Thoracic aorta (tissue), 2 donors: ENCODE data around the gene ZKSCAN8. TPM values are rescaled to one million over a fixed set of nuclear protein-coding genes. Genes with fewer than 3 reads are reported as not detected.
"Not testable (repeated sequence)": the region's sequence is repeated elsewhere in the genome, so short reads cannot be mapped to it uniquely, and the experiment has no call there.

Experiments
- ATAC-seq: fragments of 150-250 bp; one replicate; pipeline ENCODE4 v1.8.0; 2017; ENCODE audit warnings: low read depth; ENCODE audit not compliant: insufficient number of reproducible peaks, low FRiP score
- DNase-seq: peaks from one replicate; pipeline ENCODE4 v3.0.0-alpha.2; 2020; ENCODE audit warnings: low spot score
- H3K27ac ChIP-seq, 2 donors: fragments of 200-600 bp; sonication (generic); 1 replicate in 1 of 2; 2 replicates in 1 of 2; pipeline ENCODE4 v1.5.1; 2016; ENCODE audit warnings: mild to moderate bottlenecking in 2 of 2, moderate library complexity in 2 of 2
- H3K27me3 ChIP-seq: fragments of 200-600 bp; sonication (generic); replicated peaks from 2 replicates; pipeline ENCODE4 v1.6.0; 2016; ENCODE audit warnings: mild to moderate bottlenecking; ENCODE audit not compliant: insufficient read depth
- H3K36me3 ChIP-seq: fragments of 200-600 bp; sonication (generic); one replicate; pipeline ENCODE4 v1.5.1; 2016
- H3K4me1 ChIP-seq, 2 donors: fragments of 200-600 bp; sonication (generic); 1 replicate in 1 of 2; 2 replicates in 1 of 2; pipeline versions ENCODE4 v1.5.1 to v1.6.0; 2016; ENCODE audit warnings: low read depth in 2 of 2, mild to moderate bottlenecking in 1 of 2; ENCODE audit not compliant: control insufficient read depth in 1 of 2
- H3K4me3 ChIP-seq: fragments of 200-600 bp; sonication (generic); 2 replicates; pipeline ENCODE4 v1.5.1; 2016; ENCODE audit warnings: mild to moderate bottlenecking
- H3K9me3 ChIP-seq: fragments of 200-600 bp; sonication (generic); 2 replicates; pipeline ENCODE4 v1.5.1; 2016
- CTCF ChIP-seq: fragments of 200-600 bp; sonication (generic); IDR thresholded peaks from one replicate; pipeline ENCODE4 v1.5.1; 2019; ENCODE audit warnings: antibody characterized with exemption
- total RNA-seq, 2 donors: library from RNA; depleted of rRNA; stranded (reverse); fragments of >200 nt; gene quantifications; one replicate each; pipeline versions ENCODE4 v1.1.0 to v1.2.3, GENCODE V29; 2016

The ZKSCAN8 gene
- total RNA-seq, 2 donors from 2014 or later, result 19.2 to 36.2 TPM

- DNase-seq (no peak), ATAC-seq (no peak)
- no peaks in the 10 kb centered on the region for H3K27me3 ChIP-seq
- H3K27ac ChIP-seq, result no peak overlapping the region
- peaks cover 3% of the 10 kb centered on the region for H3K36me3 ChIP-seq
- no peak for TF ChIP-seq CTCF
- H3K4me1 ChIP-seq, result no peaks in the 10 kb centered on the region
- H3K4me3 ChIP-seq, result no peak overlapping the region
- H3K9me3 ChIP-seq, result no peaks in the 10 kb centered on the region
Measured at GRCh38 chr6:28111964-28112363, 29.7 kb upstream of the ZKSCAN8 start.

- DNase-seq (no peak), ATAC-seq (no peak)
- H3K4me3 ChIP-seq, result no peak overlapping the region
- H3K27me3 ChIP-seq, result no peaks in the 10 kb centered on the region
- no peak for TF ChIP-seq CTCF
- H3K4me1 ChIP-seq, result no peaks in the 10 kb centered on the region
- H3K9me3 ChIP-seq, result no peaks in the 10 kb centered on the region
- peaks cover 7% of the 10 kb centered on the region for H3K36me3 ChIP-seq
- no peak overlapping the region for H3K27ac ChIP-seq
Measured at GRCh38 chr6:28115799-28116198, 25.9 kb upstream of the ZKSCAN8 start.

GRCh38 chr6:28117386-28118050, 24.2 kb upstream of the ZKSCAN8 start:
- ATAC-seq (no peak), DNase-seq (no peak)
- Histone ChIP-seq H3K27me3 (no peaks in the 10 kb centered on the region), H3K36me3 (peaks cover 7% of the 10 kb centered on the region), H3K4me1 (no peaks in the 10 kb centered on the region), H3K9me3 (no peaks in the 10 kb centered on the region), H3K27ac (no peak overlapping the region), H3K4me3 (no peak overlapping the region)
- TF ChIP-seq CTCF, result no peak

GRCh38 chr6:28118217-28118616, 23.5 kb upstream of the ZKSCAN8 start:
- Histone ChIP-seq H3K36me3 (peaks cover 7% of the 10 kb centered on the region), H3K4me3 (no peak overlapping the region), H3K9me3 (no peaks in the 10 kb centered on the region), H3K4me1 (no peaks in the 10 kb centered on the region), H3K27me3 (no peaks in the 10 kb centered on the region), H3K27ac (no peak overlapping the region)
- TF ChIP-seq CTCF, result no peak
- DNase-seq (no peak), ATAC-seq (no peak)

GRCh38 chr6:28121876-28122275, 19.8 kb upstream of the ZKSCAN8 start:
- Histone ChIP-seq H3K27ac (no peak overlapping the region), H3K4me1 (peaks cover 2 to 16% of the 10 kb centered on the region in 2 donors), H3K27me3 (no peaks in the 10 kb centered on the region), H3K4me3 (no peak overlapping the region), H3K36me3 (peaks cover 7% of the 10 kb centered on the region), H3K9me3 (no peaks in the 10 kb centered on the region)
- DNase-seq (no peak), ATAC-seq (no peak)
- TF ChIP-seq CTCF, result no peak

- not testable (repeated sequence) for H3K4me3 ChIP-seq, H3K9me3 ChIP-seq, H3K36me3 ChIP-seq, H3K27me3 ChIP-seq, DNase-seq, ATAC-seq, H3K27ac ChIP-seq
- peaks cover 2 to 16% of the 10 kb centered on the region in 2 donors for H3K4me1 ChIP-seq
Measured at GRCh38 chr6:28122283-28122682, 19.4 kb upstream of the ZKSCAN8 start.
